MCF 10A (cell line): ENCODE data around the gene IFNE. TPM values are rescaled to one million over a fixed set of nuclear protein-coding genes. Genes with fewer than 3 reads are reported as not detected.
A peak's percentile ranks its signal among the peaks of the same experiment; 100 is the strongest.

Experiments used
- BruUV-seq: library from RNA; stranded (reverse); fragments of 400-500 nt; replicated peaks from 2 replicates; lab custom pipeline; 2021; lab: Mats Ljungman, UMichigan
- CTCF ChIA-PET: fragments of 300-600 bp; sonication (Branson Sonifier 250); formaldehyde crosslinking; extraction: SDS; loops from one replicate; lab custom pipeline; 2021; ENCODE audit warnings: antibody characterized with exemption, inconsistent platforms; lab: Yijun Ruan, JAX
- POLR2A ChIA-PET: fragments of 300-600, 350-650 bp; sonication (Branson Sonifier 250); formaldehyde crosslinking; extraction: SDS; loops from one replicate; lab custom pipeline; 2020; ENCODE audit warnings: antibody characterized with exemption, inconsistent platforms; lab: Yijun Ruan, JAX
- DNase-seq: peaks from one replicate; pipeline ENCODE4 v3.0.0-alpha.2; 2018; ENCODE audit not compliant: unreplicated experiment
- H3K27ac Mint-ChIP-seq: one replicate; pipeline ENCODE4 v1.8.0; 2022; ENCODE audit warnings: mild to moderate bottlenecking, low read depth, mixed read lengths; ENCODE audit not compliant: unreplicated experiment
- H3K27me3 Mint-ChIP-seq: one replicate; pipeline ENCODE4 v1.8.0; 2022; ENCODE audit warnings: mixed read lengths; ENCODE audit not compliant: insufficient read depth, unreplicated experiment
- H3K36me3 Mint-ChIP-seq: one replicate; pipeline ENCODE4 v1.8.0; 2022; ENCODE audit warnings: mild to moderate bottlenecking, moderate library complexity, mixed read lengths; ENCODE audit not compliant: insufficient read depth, unreplicated experiment
- H3K4me1 Mint-ChIP-seq: one replicate; pipeline ENCODE4 v1.8.0; 2022; ENCODE audit warnings: mixed read lengths; ENCODE audit not compliant: insufficient read depth, unreplicated experiment
- H3K4me3 Mint-ChIP-seq: one replicate; pipeline ENCODE4 v1.8.0; 2022; ENCODE audit warnings: mild to moderate bottlenecking, moderate library complexity, mixed read lengths; ENCODE audit not compliant: unreplicated experiment
- H3K9me3 Mint-ChIP-seq: one replicate; pipeline ENCODE4 v1.8.0; 2022; ENCODE audit warnings: mixed read lengths; ENCODE audit not compliant: unreplicated experiment
- intact Hi-C: fragments of 100-400 bp; cut with micrococcal nuclease; formaldehyde crosslinking; loops from 2 replicates; pipeline ENCODE4 v1.14.1; 2022
- total RNA-seq: library from RNA; stranded (reverse); gene quantifications from 2 replicates; pipeline ENCODE4 v1.2.3, GENCODE V29; 2022
- TF ChIP-seq, protein P1 (sequence below): fragments of 200-600 bp; IDR thresholded peaks from one replicate; pipeline ENCODE4 v1.8.0; 2022; ENCODE audit warnings: antibody characterized with exemption, mild to moderate bottlenecking; ENCODE audit not compliant: unreplicated experiment

The IFNE gene
- total RNA-seq, 1 experiment from 2014 or later: 2.4 TPM

DNA sequence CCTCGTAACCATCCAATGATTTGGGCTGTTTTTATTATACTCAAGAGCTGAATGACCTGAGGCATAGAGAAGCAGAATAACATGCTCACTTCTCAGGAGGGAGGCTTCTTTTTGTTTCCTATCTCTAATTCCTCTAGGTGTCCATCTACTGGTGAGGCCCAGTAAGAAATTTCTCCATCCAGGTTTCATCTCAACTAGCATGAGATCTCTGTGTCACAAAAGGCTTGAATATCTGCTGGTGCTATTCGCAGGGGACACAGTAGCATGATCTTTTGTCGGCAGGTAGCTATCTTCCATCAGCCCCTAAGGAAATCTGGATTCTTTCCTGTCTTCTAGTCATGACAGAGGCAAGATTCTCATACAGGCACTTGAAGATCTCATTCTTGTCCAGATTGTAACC is 8.9 kb downstream of the IFNE start:
- intact Hi-C loops: loop anchor here (10.0 kb wide), 1 partner anchor 242 kb away; no protein-coding TSS in a partner anchor

DNA sequence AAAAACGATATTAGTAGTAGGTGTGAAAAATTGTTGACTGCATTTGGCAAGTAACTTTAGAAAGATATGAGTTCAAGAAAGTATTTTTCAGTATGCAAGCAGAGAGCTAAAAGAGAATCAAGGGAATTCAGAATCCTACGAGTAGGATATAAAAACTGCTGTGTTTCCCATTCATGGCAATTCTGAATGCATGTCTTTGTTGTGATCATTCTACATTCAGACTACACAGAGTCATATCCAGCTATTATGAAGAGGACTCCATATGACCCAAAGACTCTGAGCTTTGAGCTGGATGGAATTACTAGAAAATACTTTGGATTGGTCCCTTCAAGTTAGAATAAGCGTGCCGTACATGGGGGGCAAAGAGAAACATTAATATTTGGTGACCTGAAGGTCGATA is 12.0 kb downstream of the IFNE start:
- ChIA-PET POLR2A (no interaction called here), CTCF (interaction anchor here (0.7 kb wide), 1 partner anchor 286 kb away, joined by 3 read pairs; no protein-coding TSS in a partner anchor)
- no peak overlapping the region for H3K4me3 Mint-ChIP-seq
- no peaks in the 10 kb centered on the region for H3K36me3 Mint-ChIP-seq
- DNase-seq: no peak
- H3K9me3 Mint-ChIP-seq: no peaks in the 10 kb centered on the region
- no peaks in the 10 kb centered on the region for H3K27me3 Mint-ChIP-seq
- H3K4me1 Mint-ChIP-seq: no peaks in the 10 kb centered on the region
- intact Hi-C loops: loop anchor here (10.0 kb wide), 1 partner anchor 245 kb away; no protein-coding TSS in a partner anchor
- BruUV-seq: no TSS peak
- H3K27ac Mint-ChIP-seq: no peak overlapping the region
- TF ChIP-seq, protein P1, sequence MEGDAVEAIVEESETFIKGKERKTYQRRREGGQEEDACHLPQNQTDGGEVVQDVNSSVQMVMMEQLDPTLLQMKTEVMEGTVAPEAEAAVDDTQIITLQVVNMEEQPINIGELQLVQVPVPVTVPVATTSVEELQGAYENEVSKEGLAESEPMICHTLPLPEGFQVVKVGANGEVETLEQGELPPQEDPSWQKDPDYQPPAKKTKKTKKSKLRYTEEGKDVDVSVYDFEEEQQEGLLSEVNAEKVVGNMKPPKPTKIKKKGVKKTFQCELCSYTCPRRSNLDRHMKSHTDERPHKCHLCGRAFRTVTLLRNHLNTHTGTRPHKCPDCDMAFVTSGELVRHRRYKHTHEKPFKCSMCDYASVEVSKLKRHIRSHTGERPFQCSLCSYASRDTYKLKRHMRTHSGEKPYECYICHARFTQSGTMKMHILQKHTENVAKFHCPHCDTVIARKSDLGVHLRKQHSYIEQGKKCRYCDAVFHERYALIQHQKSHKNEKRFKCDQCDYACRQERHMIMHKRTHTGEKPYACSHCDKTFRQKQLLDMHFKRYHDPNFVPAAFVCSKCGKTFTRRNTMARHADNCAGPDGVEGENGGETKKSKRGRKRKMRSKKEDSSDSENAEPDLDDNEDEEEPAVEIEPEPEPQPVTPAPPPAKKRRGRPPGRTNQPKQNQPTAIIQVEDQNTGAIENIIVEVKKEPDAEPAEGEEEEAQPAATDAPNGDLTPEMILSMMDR: no peak

More for the DNA sequence above, 8.9 kb downstream of the IFNE start:
- no peaks in the 10 kb centered on the region for H3K4me1 Mint-ChIP-seq
- ChIA-PET CTCF (interaction anchor here (0.7 to 1.7 kb wide), 3 partner anchors 19 to 771 kb away, joined by 3 to 7 read pairs (median 3); no protein-coding TSS in a partner anchor), POLR2A (no interaction called here)
- H3K27ac Mint-ChIP-seq: no peak overlapping the region
- no peak overlapping the region for H3K4me3 Mint-ChIP-seq
- TF ChIP-seq, protein P1: no peak
- no TSS peak for BruUV-seq
- H3K9me3 Mint-ChIP-seq: no peaks in the 10 kb centered on the region
- no peaks in the 10 kb centered on the region for H3K36me3 Mint-ChIP-seq
- H3K27me3 Mint-ChIP-seq: no peaks in the 10 kb centered on the region
- DNase-seq: no peak

DNA sequence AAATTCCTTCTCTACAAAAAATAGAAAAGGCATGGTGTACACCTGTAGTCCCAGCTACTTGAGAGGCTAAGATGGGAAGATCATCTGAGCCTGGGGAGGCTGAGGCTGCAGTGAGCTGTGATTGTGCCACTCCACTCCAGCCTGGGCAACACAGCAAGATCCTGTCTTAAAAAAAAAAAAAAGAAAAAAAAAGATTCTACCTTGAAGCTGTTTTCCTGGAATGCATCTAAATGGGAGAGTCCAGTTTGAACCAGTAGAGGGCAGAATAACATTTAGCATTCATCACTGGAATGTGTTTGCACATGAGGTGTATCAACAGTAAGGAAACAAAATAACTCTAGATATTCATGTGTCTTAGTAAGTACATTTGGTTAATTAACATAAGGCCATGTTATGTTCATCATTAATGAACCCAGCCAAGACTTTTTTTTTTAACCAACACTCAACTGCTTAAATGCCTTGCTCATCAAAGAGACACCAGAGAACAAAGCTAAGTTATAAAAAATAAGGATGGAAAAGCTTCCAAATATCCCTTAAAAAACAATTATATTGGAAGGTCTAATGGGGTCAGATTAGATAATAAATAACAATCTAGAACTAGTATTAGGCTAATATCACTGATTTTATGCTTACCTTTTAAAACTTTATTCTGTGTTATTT is 16.1 kb downstream of the IFNE start:
- intact Hi-C loops: loop anchor here (10.0 kb wide), 1 partner anchor 779 kb away; no protein-coding TSS in a partner anchor
- Mint-ChIP-seq H3K36me3 (no peaks in the 10 kb centered on the region), H3K4me3 (no peak overlapping the region), H3K27ac (no peak overlapping the region), H3K27me3 (no peaks in the 10 kb centered on the region), H3K4me1 (no peaks in the 10 kb centered on the region), H3K9me3 (no peaks in the 10 kb centered on the region)
- TF ChIP-seq, protein P1: peak; percentile 38
- DNase-seq: peak; percentile 47
- BruUV-seq: no TSS peak
- ChIA-PET POLR2A (interaction anchor here (0.6 kb wide), 1 partner anchor 224 kb away, joined by 8 read pairs; no protein-coding TSS in a partner anchor), CTCF (interaction anchor here (0.5 to 3.5 kb wide), 21 partner anchors 10 to 839 kb away, joined by 3 to 26 read pairs (median 3); no protein-coding TSS in a partner anchor)

DNA sequence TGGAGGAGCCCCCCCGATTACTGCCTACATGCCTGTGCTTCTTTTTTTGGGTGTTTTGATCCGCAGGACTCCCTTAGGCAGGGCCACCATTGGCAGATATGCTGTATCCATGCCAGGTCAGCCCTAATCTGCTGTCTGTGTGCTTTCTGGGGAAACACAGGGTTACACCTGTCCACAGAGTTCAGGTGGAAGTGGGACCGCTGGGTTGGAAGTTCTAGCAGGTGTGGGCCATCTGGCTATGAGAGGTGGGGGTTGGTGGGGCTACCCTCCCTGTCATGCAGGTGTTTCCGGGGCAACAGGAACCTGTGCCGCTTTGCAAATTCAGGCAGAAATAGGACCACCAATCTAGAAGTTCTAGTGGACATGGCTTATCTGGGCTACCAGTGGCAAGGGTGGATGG is 17.0 kb downstream of the IFNE start:
- H3K27me3 Mint-ChIP-seq: no peaks in the 10 kb centered on the region
- TF ChIP-seq, protein P1: no peak
- POLR2A ChIA-PET: no interaction called here

More for the DNA sequence above, 17.0 kb downstream of the IFNE start:
- no TSS peak for BruUV-seq
- CTCF ChIA-PET: interaction anchor here (0.6 to 3.5 kb wide), 13 partner anchors 9 to 840 kb away, joined by 3 to 26 read pairs (median 4); no protein-coding TSS in a partner anchor
- Mint-ChIP-seq H3K9me3 (no peaks in the 10 kb centered on the region), H3K4me3 (no peak overlapping the region), H3K36me3 (no peaks in the 10 kb centered on the region), H3K4me1 (no peaks in the 10 kb centered on the region), H3K27ac (no peak overlapping the region)
- intact Hi-C loops: loop anchor here (10.0 kb wide), 1 partner anchor 780 kb away; no protein-coding TSS in a partner anchor
- DNase-seq: no peak
